K562 (cell line): ENCODE results near the gene PTPRG. TPM values are rescaled to one million over a fixed set of nuclear protein-coding genes. Genes with fewer than 3 reads are reported as not detected.

Source experiments
- ATAC-seq: fragments of 200-7000 bp; cut with Tn5 transposase; 3 replicates; pipeline ENCODE4 v1.9.1; 2020; ENCODE audit warnings: moderate library complexity
- BruUV-seq: library from RNA; stranded (reverse); fragments of 400-500 nt; replicated peaks from 2 replicates; lab custom pipeline; 2021; lab: Mats Ljungman, UMichigan
- CTCF ChIA-PET: fragments of 300-600 bp; formaldehyde crosslinking; extraction: SDS; loops from one replicate; lab custom pipeline; 2021; ENCODE audit warnings: low intra/inter-chr PET ratio; lab: Yijun Ruan, JAX
- POLR2A ChIA-PET: fragments of 300-600, 350-650 bp; sonication (Branson Sonifier 250); formaldehyde crosslinking; extraction: SDS; loops from one replicate; lab custom pipeline; 2021; ENCODE audit warnings: antibody characterized with exemption, inconsistent platforms; lab: Yijun Ruan, JAX
- DNase-seq, 4 experiments: peaks; one replicate each; pipeline versions ENCODE4 v3.0.0 to v3.0.0-alpha.2; 2011 to 2018; ENCODE audit warnings: low spot score in 3 of 4, mixed read lengths in 3 of 4; ENCODE audit errors: extremely low read depth in 1 of 4
- FAIRE-seq: peaks from 2 replicates; lab custom pipeline; 2011; peaks lifted over from hg19 to GRCh38; lab: Jason Lieb, UNC
- H2AFZ ChIP-seq: 2 replicates; pipeline ENCODE4 v1.6.0; 2011; ENCODE audit warnings: low read depth, low read length, control low read depth, inconsistent platforms
- H3K27ac ChIP-seq: fragments of 200-600 bp; 3 replicates; pipeline ENCODE4 v1.8.0; 2011; ENCODE audit warnings: low read depth, mild to moderate bottlenecking, control low read depth, inconsistent platforms, low read length, moderate library complexity, mixed read lengths; ENCODE audit errors: extremely low read depth
- H3K27me3 ChIP-seq, 2 experiments: fragments of 300-600 bp in 1 of 2; 2 replicates in 1 of 2; 3 replicates in 1 of 2; pipeline versions ENCODE4 v1.6.0 to v1.8.0; 2011; ENCODE audit warnings: inconsistent platforms in 2 of 2, low read length in 2 of 2, mild to moderate bottlenecking in 1 of 2, mixed read lengths in 1 of 2, moderate library complexity in 1 of 2; ENCODE audit not compliant: control insufficient read depth in 2 of 2, insufficient read depth in 2 of 2
- H3K36me3 ChIP-seq: fragments of 300-600 bp; 3 replicates; pipeline ENCODE4 v1.8.0; 2011; ENCODE audit warnings: mild to moderate bottlenecking, low read length, inconsistent platforms; ENCODE audit not compliant: control insufficient read depth, insufficient read depth
- H3K4me1 ChIP-seq, 2 experiments: fragments of 200-600 bp in 1 of 2; replicated peaks in 1 of 2; 2 replicates in 1 of 2; 3 replicates in 1 of 2; pipeline versions ENCODE4 v1.5.1 to v1.8.0; 2011; ENCODE audit warnings: inconsistent platforms in 2 of 2, low read length in 2 of 2, mild to moderate bottlenecking in 1 of 2, mixed read lengths in 1 of 2, moderate library complexity in 1 of 2; ENCODE audit not compliant: control insufficient read depth in 2 of 2, insufficient read depth in 2 of 2
- H3K4me2 ChIP-seq: 2 replicates; pipeline ENCODE4 v1.6.1; 2011; ENCODE audit warnings: low read length, control low read depth, inconsistent platforms, mixed read lengths; ENCODE audit not compliant: insufficient read depth
- H3K4me3 ChIP-seq: fragments of 200-600 bp; sonication (generic), shearing (Covaris generic); 2 replicates; pipeline ENCODE4 v1.5.1; 2016; ENCODE audit warnings: control low read depth, inconsistent platforms
- H3K79me2 ChIP-seq: fragments of 200-600 bp; 3 replicates; pipeline ENCODE4 v1.8.0; 2011; ENCODE audit warnings: low read length, inconsistent platforms; ENCODE audit not compliant: control insufficient read depth, insufficient read depth
- H3K9ac ChIP-seq, 2 experiments: 2 replicates each; pipeline versions ENCODE4 v1.6.0 to v1.6.1; 2011; ENCODE audit warnings: low read depth in 2 of 2, low read length in 2 of 2, control low read depth in 1 of 2, inconsistent platforms in 1 of 2, mild to moderate bottlenecking in 1 of 2, mixed read lengths in 1 of 2; ENCODE audit not compliant: insufficient read depth in 1 of 2
- H3K9me1 ChIP-seq: one replicate; pipeline ENCODE4 v1.6.0; 2011; ENCODE audit warnings: inconsistent platforms, mild to moderate bottlenecking, low read length, moderate library complexity; ENCODE audit not compliant: control insufficient read depth, insufficient read depth
- H3K9me3 ChIP-seq: replicated peaks from 2 replicates; pipeline ENCODE4 v1.5.1; 2011; ENCODE audit warnings: low read depth, low read length, inconsistent platforms; ENCODE audit not compliant: control insufficient read depth, insufficient read depth
- H4K20me1 ChIP-seq: replicated peaks from 2 replicates; pipeline ENCODE4 v1.6.1; 2011; ENCODE audit warnings: low read length, inconsistent platforms, mixed read lengths; ENCODE audit not compliant: control insufficient read depth, insufficient read depth
- HOXB6 ChIP-seq: fragments of 250-450 bp; sonication (Bioruptor Pico); IDR thresholded peaks from 2 replicates; pipeline ENCODE4 v1.5.1; 2022; ENCODE audit warnings: mild to moderate bottlenecking, borderline replicate concordance
- KLF1 ChIP-seq: fragments of 450-650 bp; IDR thresholded peaks from 2 replicates; pipeline ENCODE4 v1.6.1; 2016; ENCODE audit warnings: missing genetic modification characterization, missing compliant biosample characterization
- RB1 ChIP-seq: fragments of 450-650 bp; IDR thresholded peaks from 2 replicates; pipeline ENCODE4 v1.6.1; 2017; ENCODE audit warnings: low read depth, mild to moderate bottlenecking
- SIN3A ChIP-seq, 2 experiments: fragments of 150-350 bp in 1 of 2; IDR thresholded peaks; 2 replicates each; pipeline ENCODE4 v1.6.1; 2011 to 2016; ENCODE audit warnings: borderline replicate concordance in 2 of 2, low read depth in 2 of 2, low read length in 2 of 2, mild to moderate bottlenecking in 2 of 2, moderate library complexity in 2 of 2; ENCODE audit not compliant: control insufficient read depth in 1 of 2
- TBP ChIP-seq: optimal IDR thresholded peaks from 2 replicates; pipeline ENCODE3; 2011; ENCODE audit warnings: low read depth, low read length, improper control_type of control experiment
- ZNF133 ChIP-seq: fragments of 250-450 bp; sonication (Bioruptor Pico); IDR thresholded peaks from 2 replicates; pipeline ENCODE4 v1.4.0; 2020; ENCODE audit warnings: mild to moderate bottlenecking
- ZNF589 ChIP-seq: fragments of 200-800 bp; sonication (Bioruptor generic); IDR thresholded peaks from 2 replicates; pipeline ENCODE4 v1.6.1; 2016; ENCODE audit warnings: low read depth, missing genetic modification characterization, missing compliant biosample characterization
- ZNF79 ChIP-seq: fragments of 250-450 bp; sonication (Bioruptor Pico); IDR thresholded peaks from 2 replicates; pipeline ENCODE4 v1.4.0; 2020; ENCODE audit warnings: low read depth, mild to moderate bottlenecking, moderate library complexity
- WGBS: fragments of 100-300 bp; shearing (Covaris generic); methylation state at CpG from one replicate; pipeline ENCODE4 v1.1.6; 2016; ENCODE audit warnings: low coverage, mixed read lengths; ENCODE audit not compliant: insufficient coverage; ENCODE audit errors: missing lambda C conversion rate; 5-methylcytosine and 5-hydroxymethylcytosine counted together
- in situ Hi-C: fragments of 300-500 bp; cut with MboI; formaldehyde crosslinking; loops from 4 replicates; pipeline ENCODE4 v1.15.0; 2018; ENCODE audit warnings: inconsistent platforms, mixed read lengths
- intact Hi-C: fragments of 100-400 bp; cut with micrococcal nuclease; formaldehyde crosslinking; loops from 2 replicates; pipeline ENCODE4 v1.14.2; 2022
- polyA plus RNA-seq, 8 experiments: library from polyadenylated mRNA; depleted of rRNA in 4 of 8; stranded (reverse) in 5 of 8; unstranded in 3 of 8; fragments of >200 nt; fragmentation: Nextera tagmentation in 2 of 8; fragmentation: Illumina TruSeq in 1 of 8; extraction: Ambion mirVana in 2 of 8; extraction: Trizol in 1 of 8; gene quantifications; 2 replicates each; pipeline versions ENCODE4 v1.2.1 to v1.2.3, GENCODE V29; 2011 to 2014; ENCODE audit warnings: inconsistent platforms in 1 of 8, missing spikeins in 1 of 8
- total RNA-seq, 7 experiments: library from RNA; depleted of rRNA in 6 of 7; stranded (reverse); fragments of >200 nt in 6 of 7; fragmentation: Illumina TruSeq in 2 of 7; extraction: Trizol in 2 of 7; gene quantifications; 2 replicates each; pipeline versions ENCODE4 v1.2.1 to v1.2.3, GENCODE V29; 2011 to 2021; ENCODE audit warnings: low replicate concordance in 1 of 7
- TF ChIP-seq, protein P1 (sequence below): sonication (generic); formaldehyde crosslinking; IDR thresholded peaks from 2 replicates; pipeline ENCODE4 v1.8.1; 2023; ENCODE audit warnings: mild to moderate bottlenecking, missing genetic modification reagents, moderate library complexity
- TF ChIP-seq, protein P2 (sequence below), 3 experiments: fragments of 200-800 bp in 1 of 3; sonication (Bioruptor generic) in 1 of 3; sonication (generic) in 1 of 3; formaldehyde crosslinking in 1 of 3; IDR thresholded peaks; 2 replicates each; pipeline versions ENCODE4 v1.6.1 to v1.8.0; 2016 to 2022; ENCODE audit warnings: mild to moderate bottlenecking in 2 of 3, missing compliant biosample characterization in 2 of 3, missing genetic modification characterization in 2 of 3, missing genetic modification reagents in 1 of 3
- TF ChIP-seq, protein P3 (sequence below): sonication (generic); formaldehyde crosslinking; IDR thresholded peaks from 2 replicates; pipeline ENCODE4 v1.4.0; 2020; ENCODE audit warnings: mild to moderate bottlenecking, missing genetic modification reagents
- TF ChIP-seq, protein P4 (sequence below), 2 experiments: fragments of 450-650 bp; IDR thresholded peaks; 2 replicates each; pipeline ENCODE4 v1.6.1; 2018; ENCODE audit warnings: mild to moderate bottlenecking in 2 of 2, low read depth in 1 of 2; ENCODE audit not compliant: partially characterized antibody in 2 of 2

Gene PTPRG
- total and polyA plus RNA-seq, 9 of the 15 experiments (the other 6 are each of a cell fraction or from before 2014, with no cell fraction given): 0.16 TPM; not detected in 8

DNA sequence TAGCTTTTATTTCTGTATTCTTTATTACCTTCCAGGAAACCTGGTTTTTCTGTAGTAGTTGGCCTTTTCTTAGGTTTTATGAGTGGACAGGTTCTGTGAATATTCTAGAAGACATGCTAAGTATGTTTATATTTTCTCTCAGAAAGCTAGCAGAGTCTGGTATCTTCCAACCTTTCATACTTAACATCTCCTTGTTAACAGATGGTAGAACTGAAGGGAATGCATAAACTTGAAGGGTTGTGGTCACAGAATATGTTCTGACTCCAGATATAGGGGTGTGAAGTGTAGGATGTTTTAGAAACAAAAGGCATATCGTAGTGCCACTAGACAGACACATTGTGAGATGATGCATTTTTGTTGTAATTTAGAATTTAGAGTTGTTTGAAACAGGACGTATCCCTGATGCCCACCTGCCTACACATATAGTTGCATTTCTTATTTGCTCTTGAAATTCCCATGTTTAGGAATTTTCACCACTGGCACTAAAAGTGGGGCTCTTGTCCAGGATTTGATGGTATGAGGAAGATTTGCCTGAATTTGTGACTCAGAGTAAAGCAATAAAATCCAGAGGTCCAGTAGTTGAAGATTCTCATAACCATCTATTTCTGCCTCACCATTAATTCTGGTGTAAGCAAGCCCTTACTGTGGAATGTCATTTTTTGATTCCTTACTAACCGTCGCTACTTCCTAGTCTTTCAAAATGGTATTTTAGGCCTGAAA is 537.4 kb downstream of the PTPRG start:
- Histone ChIP-seq H3K4me3 (no peak overlapping the region), H3K9ac (no peak overlapping the region), H4K20me1 (no peaks in the 10 kb centered on the region), H3K36me3 (no peaks in the 10 kb centered on the region), H3K9me1 (no peaks in the 10 kb centered on the region), H3K9me3 (no peaks in the 10 kb centered on the region), H3K27me3 (no peaks in the 10 kb centered on the region; a peak in 1 of 5 replicates), H3K4me2 (no peak overlapping the region), H3K4me1 (no peaks in the 10 kb centered on the region), H3K79me2 (no peaks in the 10 kb centered on the region), H3K27ac (no peak overlapping the region), H2AFZ (no peak overlapping the region)
- FAIRE-seq: no peak
- in situ Hi-C loops: no loop called here
- intact Hi-C loops: no loop called here
- ChIA-PET POLR2A (no interaction called here), CTCF (no interaction called here)
- no peak for DNase-seq
- ATAC-seq: no peak
- WGBS: 0% methylated on average over 4 of the region's 4 CpGs
- no TSS peak for BruUV-seq
- TF ChIP-seq, protein P1, sequence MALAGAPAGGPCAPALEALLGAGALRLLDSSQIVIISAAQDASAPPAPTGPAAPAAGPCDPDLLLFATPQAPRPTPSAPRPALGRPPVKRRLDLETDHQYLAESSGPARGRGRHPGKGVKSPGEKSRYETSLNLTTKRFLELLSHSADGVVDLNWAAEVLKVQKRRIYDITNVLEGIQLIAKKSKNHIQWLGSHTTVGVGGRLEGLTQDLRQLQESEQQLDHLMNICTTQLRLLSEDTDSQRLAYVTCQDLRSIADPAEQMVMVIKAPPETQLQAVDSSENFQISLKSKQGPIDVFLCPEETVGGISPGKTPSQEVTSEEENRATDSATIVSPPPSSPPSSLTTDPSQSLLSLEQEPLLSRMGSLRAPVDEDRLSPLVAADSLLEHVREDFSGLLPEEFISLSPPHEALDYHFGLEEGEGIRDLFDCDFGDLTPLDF (CRISPR knock-in tag): no peak
- no peak for TF ChIP-seq ZNF79
- no peak for TF ChIP-seq KLF1
- no peak for TF ChIP-seq HOXB6 (CRISPR knock-in tag)
- no peak for TF ChIP-seq ZNF589 (CRISPR knock-in tag)
- TF ChIP-seq, protein P2, sequence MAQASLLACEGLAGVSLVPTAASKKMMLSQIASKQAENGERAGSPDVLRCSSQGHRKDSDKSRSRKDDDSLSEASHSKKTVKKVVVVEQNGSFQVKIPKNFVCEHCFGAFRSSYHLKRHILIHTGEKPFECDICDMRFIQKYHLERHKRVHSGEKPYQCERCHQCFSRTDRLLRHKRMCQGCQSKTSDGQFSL (CRISPR knock-in tag; IDR thresholded peaks at IDR 0.05): no peak
- TF ChIP-seq, protein P2 (tag; IDR thresholded peaks at IDR 0.05): no peak
- no peak for TF ChIP-seq ZNF133 (CRISPR knock-in tag)
- TF ChIP-seq SIN3A (IDR thresholded peaks at IDR 0.05; ENCODE audit: borderline replicate concordance in 2 of 2, control insufficient read depth in 1 of 2, low read depth in 2 of 2, low read length in 2 of 2): no peak
- TF ChIP-seq, protein P3, sequence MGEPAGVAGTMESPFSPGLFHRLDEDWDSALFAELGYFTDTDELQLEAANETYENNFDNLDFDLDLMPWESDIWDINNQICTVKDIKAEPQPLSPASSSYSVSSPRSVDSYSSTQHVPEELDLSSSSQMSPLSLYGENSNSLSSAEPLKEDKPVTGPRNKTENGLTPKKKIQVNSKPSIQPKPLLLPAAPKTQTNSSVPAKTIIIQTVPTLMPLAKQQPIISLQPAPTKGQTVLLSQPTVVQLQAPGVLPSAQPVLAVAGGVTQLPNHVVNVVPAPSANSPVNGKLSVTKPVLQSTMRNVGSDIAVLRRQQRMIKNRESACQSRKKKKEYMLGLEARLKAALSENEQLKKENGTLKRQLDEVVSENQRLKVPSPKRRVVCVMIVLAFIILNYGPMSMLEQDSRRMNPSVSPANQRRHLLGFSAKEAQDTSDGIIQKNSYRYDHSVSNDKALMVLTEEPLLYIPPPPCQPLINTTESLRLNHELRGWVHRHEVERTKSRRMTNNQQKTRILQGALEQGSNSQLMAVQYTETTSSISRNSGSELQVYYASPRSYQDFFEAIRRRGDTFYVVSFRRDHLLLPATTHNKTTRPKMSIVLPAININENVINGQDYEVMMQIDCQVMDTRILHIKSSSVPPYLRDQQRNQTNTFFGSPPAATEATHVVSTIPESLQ (CRISPR knock-in tag): no peak
- no peak for TF ChIP-seq RB1
- TF ChIP-seq, protein P4, sequence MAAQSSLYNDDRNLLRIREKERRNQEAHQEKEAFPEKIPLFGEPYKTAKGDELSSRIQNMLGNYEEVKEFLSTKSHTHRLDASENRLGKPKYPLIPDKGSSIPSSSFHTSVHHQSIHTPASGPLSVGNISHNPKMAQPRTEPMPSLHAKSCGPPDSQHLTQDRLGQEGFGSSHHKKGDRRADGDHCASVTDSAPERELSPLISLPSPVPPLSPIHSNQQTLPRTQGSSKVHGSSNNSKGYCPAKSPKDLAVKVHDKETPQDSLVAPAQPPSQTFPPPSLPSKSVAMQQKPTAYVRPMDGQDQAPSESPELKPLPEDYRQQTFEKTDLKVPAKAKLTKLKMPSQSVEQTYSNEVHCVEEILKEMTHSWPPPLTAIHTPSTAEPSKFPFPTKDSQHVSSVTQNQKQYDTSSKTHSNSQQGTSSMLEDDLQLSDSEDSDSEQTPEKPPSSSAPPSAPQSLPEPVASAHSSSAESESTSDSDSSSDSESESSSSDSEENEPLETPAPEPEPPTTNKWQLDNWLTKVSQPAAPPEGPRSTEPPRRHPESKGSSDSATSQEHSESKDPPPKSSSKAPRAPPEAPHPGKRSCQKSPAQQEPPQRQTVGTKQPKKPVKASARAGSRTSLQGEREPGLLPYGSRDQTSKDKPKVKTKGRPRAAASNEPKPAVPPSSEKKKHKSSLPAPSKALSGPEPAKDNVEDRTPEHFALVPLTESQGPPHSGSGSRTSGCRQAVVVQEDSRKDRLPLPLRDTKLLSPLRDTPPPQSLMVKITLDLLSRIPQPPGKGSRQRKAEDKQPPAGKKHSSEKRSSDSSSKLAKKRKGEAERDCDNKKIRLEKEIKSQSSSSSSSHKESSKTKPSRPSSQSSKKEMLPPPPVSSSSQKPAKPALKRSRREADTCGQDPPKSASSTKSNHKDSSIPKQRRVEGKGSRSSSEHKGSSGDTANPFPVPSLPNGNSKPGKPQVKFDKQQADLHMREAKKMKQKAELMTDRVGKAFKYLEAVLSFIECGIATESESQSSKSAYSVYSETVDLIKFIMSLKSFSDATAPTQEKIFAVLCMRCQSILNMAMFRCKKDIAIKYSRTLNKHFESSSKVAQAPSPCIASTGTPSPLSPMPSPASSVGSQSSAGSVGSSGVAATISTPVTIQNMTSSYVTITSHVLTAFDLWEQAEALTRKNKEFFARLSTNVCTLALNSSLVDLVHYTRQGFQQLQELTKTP (IDR thresholded peaks at IDR 0.05; ENCODE audit: low read depth in 1 of 2, partially characterized antibody in 2 of 2): no peak
- TF ChIP-seq TBP: no peak
